GM12878 (cell line): ENCODE measurements around the gene RUSC1. TPM values are rescaled to one million over a fixed set of nuclear protein-coding genes. Genes with fewer than 3 reads are reported as not detected.
A peak's percentile ranks its signal among the peaks of the same experiment; 100 is the strongest.

Experiments used
- ATAC-seq: fragments of 200-7000 bp; cut with Tn5 transposase; 3 replicates; pipeline ENCODE4 v1.9.1; 2020; ENCODE audit warnings: mild to moderate bottlenecking, moderate library complexity
- BruUV-seq: library from RNA; stranded (reverse); fragments of 400-500 nt; replicated peaks from 2 replicates; lab custom pipeline; 2021; lab: Mats Ljungman, UMichigan
- CTCF ChIA-PET: fragments of 300-600 bp; sonication (Branson Sonifier 250); formaldehyde crosslinking; extraction: SDS; loops from one replicate; lab custom pipeline; 2021; ENCODE audit warnings: inconsistent platforms; lab: Yijun Ruan, JAX
- POLR2A ChIA-PET: fragments of 350-600 bp; formaldehyde crosslinking; extraction: SDS; loops from one replicate; lab custom pipeline; 2021; ENCODE audit warnings: inconsistent platforms; lab: Charles Lee
- RAD21 ChIA-PET: fragments of 300-600 bp; sonication (Branson Sonifier 250); formaldehyde crosslinking; loops from one replicate; lab custom pipeline; 2023; ENCODE audit warnings: antibody characterized with exemption; ENCODE audit not compliant: unreplicated experiment; lab: Charles Lee
- SMC1A ChIA-PET: fragments of 300-600 bp; sonication (Branson Sonifier 250); formaldehyde crosslinking; loops from one replicate; lab custom pipeline; 2023; ENCODE audit not compliant: unreplicated experiment, uncharacterized antibody; lab: Charles Lee
- DNase-seq: peaks from one replicate; pipeline ENCODE4 v3.0.0-alpha.2; 2011; ENCODE audit warnings: low read depth, low spot score
- FAIRE-seq: peaks from 3 replicates; lab custom pipeline; 2011; peaks lifted over from hg19 to GRCh38; lab: Jason Lieb, UNC
- H2AFZ ChIP-seq: 2 replicates; pipeline ENCODE4 v1.6.0; 2011; ENCODE audit warnings: low read depth, low read length, control low read depth; ENCODE audit not compliant: control insufficient read depth
- H3K27ac ChIP-seq: 2 replicates; pipeline ENCODE4 v1.5.1; 2011; ENCODE audit warnings: control low read depth; ENCODE audit not compliant: control insufficient read depth, insufficient read depth
- H3K27me3 ChIP-seq, 2 experiments: replicated peaks in 1 of 2; 2 replicates each; pipeline versions ENCODE4 v1.6.0 to v1.6.1; 2011; ENCODE audit warnings: low read length in 1 of 2; ENCODE audit not compliant: control insufficient read depth in 2 of 2, insufficient read depth in 2 of 2
- H3K36me3 ChIP-seq, 2 experiments: 2 replicates each; pipeline ENCODE4 v1.5.1; 2011; ENCODE audit warnings: low read length in 1 of 2; ENCODE audit not compliant: control insufficient read depth in 2 of 2, insufficient read depth in 2 of 2
- H3K4me1 ChIP-seq: 2 replicates; pipeline ENCODE4 v1.6.1; 2011; ENCODE audit warnings: mild to moderate bottlenecking, low read length, moderate library complexity, mixed read lengths; ENCODE audit not compliant: control insufficient read depth, insufficient read depth
- H3K4me2 ChIP-seq: 2 replicates; pipeline ENCODE4 v1.6.0; 2011; ENCODE audit warnings: control low read depth; ENCODE audit not compliant: control insufficient read depth, insufficient read depth
- H3K4me3 ChIP-seq: fragments of 200-600 bp; sonication (generic); 2 replicates; pipeline ENCODE4 v1.5.1; 2016
- H3K79me2 ChIP-seq: 2 replicates; pipeline ENCODE4 v1.6.0; 2011; ENCODE audit warnings: low read length; ENCODE audit not compliant: control insufficient read depth, insufficient read depth
- H3K9ac ChIP-seq: 2 replicates; pipeline ENCODE4 v1.8.0; 2011; ENCODE audit warnings: low read length, control low read depth, mixed read lengths; ENCODE audit not compliant: control insufficient read depth, insufficient read depth
- H3K9me3 ChIP-seq: replicated peaks from 3 replicates; pipeline ENCODE4 v1.5.1; 2011; ENCODE audit warnings: mild to moderate bottlenecking, low read length; ENCODE audit not compliant: control insufficient read depth, insufficient read depth
- H4K20me1 ChIP-seq: 2 replicates; pipeline ENCODE4 v1.6.0; 2011; ENCODE audit not compliant: control insufficient read depth, insufficient read depth
- CREB1 ChIP-seq: IDR thresholded peaks from 2 replicates; pipeline ENCODE4 v1.6.1; 2012; ENCODE audit warnings: low read depth, mild to moderate bottlenecking, inconsistent platforms
- E2F8 ChIP-seq: fragments of 450-650 bp; IDR thresholded peaks from 2 replicates; pipeline ENCODE4 v1.6.1; 2018; ENCODE audit warnings: mild to moderate bottlenecking, low read depth, moderate library complexity; ENCODE audit not compliant: partially characterized antibody
- POU2F2 ChIP-seq: IDR thresholded peaks from 3 replicates; pipeline ENCODE4 v1.6.1; 2011; ENCODE audit warnings: low read depth, mild to moderate bottlenecking, low read length, borderline replicate concordance
- SIX5 ChIP-seq: IDR thresholded peaks from 2 replicates; pipeline ENCODE4 v1.6.1; 2011; ENCODE audit warnings: mild to moderate bottlenecking, low read depth, low read length, moderate library complexity; ENCODE audit not compliant: severe bottlenecking
- STAT3 ChIP-seq: IDR thresholded peaks from 2 replicates; pipeline ENCODE4 v1.6.1; 2011; ENCODE audit warnings: low read depth, low read length, improper control_type of control experiment
- TARDBP ChIP-seq: IDR thresholded peaks from 2 replicates; pipeline ENCODE4 v1.6.1; 2016; ENCODE audit warnings: borderline replicate concordance
- USF2 ChIP-seq: IDR thresholded peaks from 2 replicates; pipeline ENCODE4 v1.6.1; 2011; ENCODE audit warnings: low read depth, low read length, improper control_type of control experiment, borderline replicate concordance
- YBX1 ChIP-seq: fragments of 450-650 bp; IDR thresholded peaks from 2 replicates; pipeline ENCODE4 v1.6.1; 2016; ENCODE audit warnings: antibody characterized with exemption
- WGBS: methylation state at CpG from one replicate; pipeline ENCODE4 v1.1.6; 2016; ENCODE audit warnings: low lambda C conversion rate; ENCODE audit not compliant: insufficient replicate concordance, insufficient coverage; ENCODE audit errors: missing lambda C conversion rate; 5-methylcytosine and 5-hydroxymethylcytosine counted together
- in situ Hi-C: fragments of 300-500 bp; cut with MboI; formaldehyde crosslinking; loops from 9 replicates; pipeline ENCODE4 v1.14.3; 2018; ENCODE audit warnings: mixed read lengths
- intact Hi-C: fragments of 100-400 bp; cut with micrococcal nuclease; formaldehyde crosslinking; loops from one replicate; pipeline ENCODE4 v1.14.2; 2022; ENCODE audit not compliant: unreplicated experiment
- polyA plus RNA-seq, 11 experiments: library from polyadenylated mRNA; depleted of rRNA in 4 of 11; unstranded in 6 of 11; stranded (reverse) in 5 of 11; fragments of >200 nt; fragmentation: Nextera tagmentation in 4 of 11; fragmentation: Illumina TruSeq in 1 of 11; extraction: Ambion mirVana in 4 of 11; extraction: Trizol in 1 of 11; gene quantifications; 1 replicate in 1 of 11; 2 replicates in 10 of 11; pipeline versions ENCODE4 v1.2.1 to v1.2.3, GENCODE V29; 2011 to 2016; ENCODE audit warnings: inconsistent platforms in 2 of 11, missing spikeins in 2 of 11, low read depth in 1 of 11
- total RNA-seq, 4 experiments: library from RNA; depleted of rRNA in 3 of 4; stranded (reverse); fragments of >200 nt in 3 of 4; fragmentation: Illumina TruSeq in 1 of 4; extraction: Trizol in 1 of 4; gene quantifications; 2 replicates each; pipeline versions ENCODE4 v1.2.1 to v1.2.3, GENCODE V29; 2013 to 2021
- TF ChIP-seq, protein P1 (sequence below): IDR thresholded peaks from 2 replicates; pipeline ENCODE4 v1.6.1; 2012; ENCODE audit warnings: low read depth, low read length, improper control_type of control experiment

Gene RUSC1
- total and polyA plus RNA-seq, 10 of the 15 experiments (the other 5 are each of a cell fraction or from before 2014, with no cell fraction given) = 1.1 to 23.7 (median 12.3) TPM

- H3K36me3 ChIP-seq = peaks cover 7 to 20% of the 10 kb centered on the region in 2 experiments
- H3K9ac ChIP-seq = no peak overlapping the region
- ChIA-PET CTCF (interaction anchor here (1.5 to 9.6 kb wide), 3 partner anchors 14 to 272 kb away, joined by 3 to 225 read pairs (median 37); partner anchors contain the start of genes ENTREP3 and FDPS), RAD21 (interaction anchor here (1.0 to 5.4 kb wide), 3 partner anchors 12 to 69 kb away, joined by 3 to 81 read pairs (median 3); partner anchors contain the start of gene FDPS), SMC1A (interaction anchor here (1.1 to 6.8 kb wide), 3 partner anchors 8 to 69 kb away, joined by 3 to 57 read pairs (median 9); no protein-coding TSS in a partner anchor), POLR2A (interaction anchor here (0.6 to 1.3 kb wide), 2 partner anchors 12 to 181 kb away, joined by 3 read pairs; partner anchors contain the start of gene FDPS)
- TF ChIP-seq, protein P1, sequence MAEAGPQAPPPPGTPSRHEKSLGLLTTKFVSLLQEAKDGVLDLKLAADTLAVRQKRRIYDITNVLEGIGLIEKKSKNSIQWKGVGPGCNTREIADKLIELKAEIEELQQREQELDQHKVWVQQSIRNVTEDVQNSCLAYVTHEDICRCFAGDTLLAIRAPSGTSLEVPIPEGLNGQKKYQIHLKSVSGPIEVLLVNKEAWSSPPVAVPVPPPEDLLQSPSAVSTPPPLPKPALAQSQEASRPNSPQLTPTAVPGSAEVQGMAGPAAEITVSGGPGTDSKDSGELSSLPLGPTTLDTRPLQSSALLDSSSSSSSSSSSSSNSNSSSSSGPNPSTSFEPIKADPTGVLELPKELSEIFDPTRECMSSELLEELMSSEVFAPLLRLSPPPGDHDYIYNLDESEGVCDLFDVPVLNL = no peak
- TF ChIP-seq STAT3 (no peak), E2F8 (no peak), CREB1 (no peak), SIX5 (no peak), POU2F2 (no peak), YBX1 (no peak), TARDBP (no peak), USF2 (no peak)
- H3K4me1 ChIP-seq = peaks cover 7% of the 10 kb centered on the region
- H3K4me2 ChIP-seq = peak overlapping the region; percentile 19; the same call in 1 of the 2 replicates
- no peak overlapping the region for H3K27ac ChIP-seq
- H3K27me3 ChIP-seq = no peaks in the 10 kb centered on the region
- FAIRE-seq = no peak
- no peak overlapping the region for H2AFZ ChIP-seq
- no peak for ATAC-seq
- H3K79me2 ChIP-seq = no peaks in the 10 kb centered on the region; the same call in none of the 2 replicates
- no peaks in the 10 kb centered on the region for H3K9me3 ChIP-seq
- no peak for DNase-seq
- H3K4me3 ChIP-seq = peak overlapping the region; percentile 45; the same call in 1 of the 2 replicates
- in situ Hi-C loops = no loop called here
- intact Hi-C loops = loop anchor here (5.0 kb wide), 1 partner anchor 272 kb away; no protein-coding TSS in a partner anchor
- WGBS = 78% methylated on average over 11 of the region's 11 CpGs
- no TSS peak for BruUV-seq
- H4K20me1 ChIP-seq = no peaks in the 10 kb centered on the region
These were observed 442 bp upstream of the RUSC1 start for GRCh38 chr1:155320252-155320651.
